HG03571 (cell line): Measurements from ENCODE around the gene TEAD1.

Experiments
- ATAC-seq: cut with Tn5 transposase; IDR thresholded peaks from one replicate; pipeline ENCODE4 v1.9.1; 2021; ENCODE audit not compliant: unreplicated experiment

The TEAD1 gene

DNA sequence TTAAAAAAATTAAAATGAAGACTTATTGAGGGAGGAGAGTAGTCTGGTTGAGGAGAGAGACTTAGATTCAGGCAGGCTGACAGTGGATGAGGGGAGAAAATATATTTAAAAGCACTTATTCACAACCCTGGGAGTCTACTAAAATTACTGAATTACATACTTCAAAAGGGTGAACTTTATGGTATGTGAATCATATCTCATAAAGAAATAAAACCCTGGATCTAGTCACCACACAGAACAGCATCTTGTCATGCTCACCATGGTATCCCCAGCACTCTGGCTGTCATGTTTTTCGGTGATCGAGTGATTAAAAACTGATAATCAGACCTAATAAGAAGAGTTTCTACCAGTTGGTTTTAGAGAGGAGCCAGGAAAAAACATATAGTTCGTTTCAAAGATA is 11.0 kb downstream of the TEAD1 start:
- ATAC-seq = no peak

DNA sequence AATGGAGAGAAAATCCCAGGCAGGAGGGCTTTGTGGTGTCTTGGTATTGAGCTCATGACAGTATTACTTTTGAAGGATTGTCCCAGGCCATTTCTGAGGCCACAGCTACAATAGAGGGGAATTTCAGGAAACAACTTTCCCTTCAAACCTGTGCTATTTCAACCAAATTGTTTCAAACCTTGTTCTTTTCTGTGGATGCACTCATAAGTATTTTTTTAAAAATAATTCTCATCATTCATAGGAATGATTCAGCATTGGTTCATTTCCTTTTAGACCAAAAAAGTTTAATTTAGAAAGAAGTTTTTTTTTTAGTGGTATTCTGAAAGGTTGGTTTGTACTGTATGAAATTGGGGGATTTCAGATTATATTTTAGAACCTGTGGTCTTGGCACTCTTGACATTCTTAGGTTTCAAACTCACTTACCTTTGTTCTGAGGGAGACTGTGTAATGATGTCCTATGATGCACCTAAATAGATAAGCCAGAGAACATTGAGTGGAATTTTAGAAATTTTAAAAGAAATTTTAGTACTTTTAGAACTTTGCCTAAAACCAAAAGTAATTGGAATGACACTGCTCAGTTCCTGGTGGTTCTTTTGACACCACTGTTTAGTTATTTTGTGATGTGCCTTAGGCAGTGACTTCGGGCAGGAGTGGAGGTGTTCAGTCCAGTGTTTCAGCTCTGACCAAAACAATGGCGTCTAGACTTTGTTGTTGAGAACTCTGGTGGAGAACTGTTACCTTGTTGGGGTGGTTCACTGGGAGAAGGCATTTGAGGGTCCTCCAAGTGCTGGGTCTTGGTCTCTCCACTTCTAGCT is 12.2 kb downstream of the TEAD1 start:
- ATAC-seq = no peak

DNA sequence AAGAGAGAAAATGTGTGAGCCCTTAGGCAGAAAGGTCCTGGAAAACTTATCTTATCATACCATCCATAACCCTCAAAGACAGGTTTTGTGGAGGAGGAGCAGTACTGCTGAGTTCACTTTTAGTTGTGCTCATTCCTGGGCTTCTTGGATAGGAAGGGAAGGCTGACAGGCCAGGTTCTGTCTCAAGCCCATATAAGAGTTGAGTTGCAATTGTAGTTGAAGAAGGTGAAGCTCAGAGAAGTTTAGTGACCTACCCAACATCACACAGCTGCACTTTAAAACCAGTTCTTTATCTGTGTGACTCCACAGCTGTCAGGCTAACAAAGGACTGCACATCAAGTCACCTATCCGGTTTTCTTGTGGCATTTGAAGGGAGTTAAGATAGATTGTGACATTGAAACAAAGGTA is 13.0 kb downstream of the TEAD1 start:
- ATAC-seq = no peak

DNA sequence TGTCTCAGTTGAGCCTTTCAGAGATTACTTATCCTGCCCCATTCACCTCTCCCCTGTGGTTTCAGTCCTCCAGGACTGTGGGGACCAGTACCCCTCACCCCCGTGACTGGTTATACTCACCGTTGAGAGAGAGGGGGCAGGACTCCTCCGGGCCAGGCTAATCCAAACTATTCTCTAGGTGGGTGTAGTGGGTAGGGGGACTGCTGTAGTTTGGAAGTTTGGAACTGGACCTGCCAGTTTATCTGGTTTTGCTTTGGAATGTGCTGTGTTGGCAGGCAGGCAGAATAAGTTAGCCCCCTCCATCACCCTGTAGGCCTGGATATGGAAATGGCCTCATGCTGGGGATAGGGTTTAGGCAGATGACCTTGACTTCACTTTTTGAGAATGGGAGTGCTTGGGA is 13.5 kb downstream of the TEAD1 start:
- ATAC-seq = no peak

DNA sequence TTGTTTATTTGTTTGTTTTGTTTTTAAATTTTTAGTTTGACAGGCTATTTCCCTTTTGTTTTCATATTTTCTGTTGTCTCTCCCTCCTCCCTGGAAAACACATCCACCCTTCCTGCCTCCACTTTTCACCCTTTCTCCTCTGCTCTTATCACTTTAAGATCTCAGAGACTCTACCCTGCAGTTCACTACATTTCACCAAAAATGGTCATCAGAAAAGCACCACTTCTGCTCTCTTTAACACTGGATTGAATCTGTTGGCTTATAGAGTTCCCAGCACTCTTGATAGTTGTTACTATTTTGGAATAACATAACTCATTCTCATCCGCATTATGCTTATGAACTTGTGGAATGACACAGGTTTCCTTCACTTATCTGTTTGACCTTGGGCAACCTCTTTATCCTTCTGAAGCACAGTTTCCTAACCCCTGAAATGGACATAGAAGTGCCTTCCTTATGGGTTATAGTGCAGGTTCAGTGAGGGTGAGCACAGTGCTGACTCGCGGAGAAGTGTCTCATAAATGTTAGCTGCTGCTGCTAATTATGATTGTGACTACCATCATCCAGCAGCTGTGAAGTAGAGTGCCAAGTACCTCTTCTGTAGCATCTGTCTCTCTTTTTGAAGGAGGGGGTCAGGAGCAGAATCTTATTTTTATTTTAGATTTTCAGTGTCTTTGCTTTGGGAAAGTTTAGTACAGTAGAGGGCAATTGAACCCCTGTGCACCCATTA is 15.0 kb downstream of the TEAD1 start:
- no peak for ATAC-seq

DNA sequence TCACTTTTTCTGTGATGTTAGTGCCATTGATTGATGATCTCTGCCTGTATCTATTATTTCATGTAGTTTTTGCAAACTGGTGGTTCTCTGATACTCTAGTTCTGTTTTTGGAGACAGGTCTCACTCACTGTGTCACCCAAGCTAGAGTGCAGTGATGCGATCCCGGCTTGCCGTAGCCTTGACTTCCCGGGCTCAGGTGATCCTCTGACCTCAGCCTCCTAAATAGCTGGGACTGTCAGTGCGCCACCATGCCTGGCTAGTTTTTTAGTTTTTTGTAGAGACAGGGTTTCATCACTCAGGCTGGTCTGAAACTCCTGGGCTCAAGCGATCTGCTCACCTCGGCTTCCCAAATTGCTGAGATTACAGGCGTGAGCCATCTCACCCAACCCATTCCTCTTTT is 16.4 kb downstream of the TEAD1 start:
- ATAC-seq = no peak

DNA sequence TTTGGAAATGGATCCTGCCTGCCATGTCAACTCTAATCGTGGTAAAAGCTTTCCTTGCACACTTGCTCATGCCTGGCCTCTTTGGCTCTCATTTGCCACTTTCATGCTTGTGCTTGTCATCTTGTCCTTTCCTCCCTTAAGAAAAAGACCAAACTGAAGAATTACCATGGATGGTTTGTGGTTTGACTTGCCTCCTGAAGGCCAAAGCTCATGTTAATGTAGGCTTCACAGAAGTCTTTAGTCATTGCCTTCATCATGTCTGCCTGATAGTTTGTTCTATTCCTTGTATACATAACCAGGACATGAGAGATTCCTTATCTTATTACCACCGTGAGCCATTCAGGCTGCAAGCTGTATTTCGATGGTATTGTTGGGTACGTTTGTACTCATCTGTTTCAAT is 17.3 kb downstream of the TEAD1 start:
- ATAC-seq = no peak

DNA sequence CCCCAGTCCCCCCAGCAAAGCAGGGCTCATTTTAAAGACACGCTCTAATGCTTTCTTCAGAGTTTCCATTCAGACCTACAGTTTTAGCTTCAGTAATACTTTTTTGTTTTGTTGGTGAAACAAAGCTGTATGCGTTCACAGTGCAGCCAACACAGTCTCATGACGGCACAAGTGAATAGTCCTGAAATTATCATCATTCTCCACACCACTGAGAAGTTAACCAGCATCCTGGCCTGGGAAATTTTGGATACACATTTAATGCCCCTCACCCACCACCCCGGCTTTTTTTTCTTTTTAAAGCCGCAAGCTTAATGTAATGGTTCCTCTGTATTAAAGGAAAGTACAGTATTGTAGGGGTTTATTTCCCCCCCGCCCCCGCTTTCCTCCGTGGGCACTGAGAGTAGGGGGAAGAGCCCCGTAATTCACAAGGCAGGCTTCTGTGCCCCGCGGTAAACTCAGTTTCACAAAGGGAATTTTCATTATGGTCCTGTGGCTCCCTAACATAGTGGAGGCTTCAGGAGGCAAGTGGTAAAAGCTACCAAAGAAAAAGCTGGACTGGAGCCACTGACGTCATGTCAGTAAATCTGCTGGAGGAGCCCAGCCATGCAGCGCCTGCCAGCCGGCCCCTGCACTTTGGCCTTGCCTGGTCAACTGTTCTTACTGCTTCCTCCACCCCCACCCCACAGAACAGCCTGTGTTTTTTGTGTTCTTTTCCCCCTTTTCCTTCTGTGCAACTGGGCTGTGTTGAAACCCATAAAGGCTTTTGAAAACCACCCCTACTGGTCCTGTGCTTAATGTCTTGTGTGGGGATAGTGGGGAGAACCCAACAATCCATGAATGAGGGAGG is 18.2 kb downstream of the TEAD1 start:
- no peak for ATAC-seq

DNA sequence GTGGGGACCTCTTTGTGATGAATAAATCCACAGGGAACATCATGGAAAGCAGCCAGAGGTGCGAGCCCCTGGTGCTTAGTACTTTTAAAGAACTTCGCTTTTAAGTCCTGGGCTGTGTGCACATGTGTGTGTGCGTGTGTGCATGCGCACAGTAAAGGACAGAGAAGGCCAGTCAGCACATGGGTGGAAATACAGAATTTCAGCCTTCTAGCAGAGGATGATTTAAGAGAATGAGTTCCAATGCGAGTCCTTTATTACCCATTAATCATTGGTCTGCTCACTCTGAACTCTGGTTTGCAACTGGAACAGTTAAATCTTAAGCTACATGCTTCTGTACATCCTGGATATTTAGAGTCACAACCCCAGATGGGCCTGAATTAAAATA is 18.9 kb downstream of the TEAD1 start:
- ATAC-seq = no peak

DNA sequence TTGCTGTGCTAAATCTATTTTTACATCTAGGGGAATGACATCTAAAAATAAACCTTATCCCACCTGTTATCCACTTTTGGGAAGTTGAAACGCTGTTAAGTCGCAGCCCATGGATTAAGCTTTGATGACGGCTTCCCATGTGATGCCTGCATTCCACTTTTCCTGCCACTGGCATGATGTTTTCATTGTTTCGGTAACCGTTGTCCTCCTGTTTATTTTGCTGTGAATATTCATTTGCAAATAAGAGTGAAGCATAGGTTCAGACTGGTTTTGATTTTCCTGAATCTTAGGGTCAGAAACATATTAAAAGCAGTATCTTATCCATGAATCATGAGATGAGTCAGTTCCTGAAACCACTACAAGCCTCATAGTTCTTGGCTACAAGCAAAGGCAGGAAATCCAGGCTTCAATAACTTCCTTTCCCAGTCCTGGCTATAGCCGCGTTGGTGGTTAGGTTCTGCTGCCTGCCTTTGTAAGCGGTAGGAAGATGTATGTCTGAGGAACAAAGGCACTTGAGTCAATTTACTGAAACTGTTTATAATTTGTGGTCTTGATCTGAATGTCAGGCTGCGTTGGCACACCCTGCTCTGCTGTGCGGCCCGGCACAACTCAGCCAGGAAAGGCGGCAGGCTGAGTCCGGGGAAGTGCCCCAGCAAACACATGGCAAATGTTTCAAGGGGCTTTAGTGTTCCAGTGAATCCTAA is 19.4 kb downstream of the TEAD1 start:
- no peak for ATAC-seq

DNA sequence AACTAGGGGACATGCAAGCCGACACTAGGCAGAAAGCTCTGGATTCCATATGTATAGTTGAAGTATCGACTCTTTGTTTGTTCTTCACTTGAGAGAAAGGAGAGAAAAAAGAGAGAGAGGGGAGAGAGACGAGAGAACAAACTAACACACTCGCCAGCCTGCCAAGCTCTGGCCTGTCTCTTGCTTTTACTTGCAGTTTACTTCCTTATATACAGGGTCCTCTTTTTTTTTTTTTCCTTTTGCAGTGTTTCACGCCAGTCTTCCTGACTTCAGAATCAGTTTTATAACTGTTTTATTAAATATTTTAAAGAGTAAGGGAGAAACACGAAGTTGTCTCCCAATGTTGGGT is 19.9 kb downstream of the TEAD1 start:
- ATAC-seq = no peak

DNA sequence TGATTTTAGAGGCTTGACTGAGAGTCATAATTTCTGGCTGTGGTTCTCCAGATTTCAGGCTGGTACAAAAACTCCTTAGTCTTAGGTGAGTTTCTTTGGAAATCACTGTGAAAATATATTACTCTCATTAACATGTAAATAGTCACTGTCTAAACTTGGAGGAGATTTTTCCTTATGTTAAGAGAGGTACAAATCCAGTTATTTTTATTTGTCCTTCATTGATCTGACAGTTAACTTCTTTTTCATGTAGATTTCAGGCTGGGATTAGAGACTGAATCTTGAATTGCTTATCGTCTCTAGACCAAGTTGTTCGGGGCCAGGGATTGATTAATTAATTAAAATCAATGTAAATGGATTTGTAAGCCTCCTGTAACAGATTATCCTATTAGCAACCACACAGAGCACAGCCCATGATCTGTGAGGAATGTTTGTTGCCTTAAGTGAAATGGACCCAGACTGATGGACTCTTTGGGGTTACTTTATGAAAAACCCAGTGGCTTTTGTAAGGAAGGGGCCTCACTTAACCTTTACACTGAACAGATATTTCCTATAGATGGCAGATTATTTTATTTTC is 21.1 kb downstream of the TEAD1 start:
- ATAC-seq = no peak

DNA sequence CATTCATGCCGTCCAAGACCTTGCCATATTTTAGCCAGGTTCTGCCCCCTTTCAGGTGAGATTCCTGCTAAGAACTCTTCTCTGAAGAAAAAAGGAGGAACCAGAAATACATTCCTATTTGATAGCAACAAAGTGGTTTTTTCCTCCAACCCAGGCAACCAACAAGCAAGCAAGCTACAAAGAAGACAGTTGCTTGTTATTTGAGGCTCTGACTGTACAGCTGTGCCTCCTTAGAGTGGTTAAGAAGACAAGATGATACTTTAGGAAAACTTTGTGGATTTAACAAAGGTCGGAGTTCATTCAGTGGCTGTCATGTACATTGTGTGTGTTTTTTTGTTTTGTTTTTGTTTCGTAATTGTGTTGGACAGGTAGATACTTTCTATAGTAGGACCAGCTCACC is 21.7 kb downstream of the TEAD1 start:
- no peak for ATAC-seq

DNA sequence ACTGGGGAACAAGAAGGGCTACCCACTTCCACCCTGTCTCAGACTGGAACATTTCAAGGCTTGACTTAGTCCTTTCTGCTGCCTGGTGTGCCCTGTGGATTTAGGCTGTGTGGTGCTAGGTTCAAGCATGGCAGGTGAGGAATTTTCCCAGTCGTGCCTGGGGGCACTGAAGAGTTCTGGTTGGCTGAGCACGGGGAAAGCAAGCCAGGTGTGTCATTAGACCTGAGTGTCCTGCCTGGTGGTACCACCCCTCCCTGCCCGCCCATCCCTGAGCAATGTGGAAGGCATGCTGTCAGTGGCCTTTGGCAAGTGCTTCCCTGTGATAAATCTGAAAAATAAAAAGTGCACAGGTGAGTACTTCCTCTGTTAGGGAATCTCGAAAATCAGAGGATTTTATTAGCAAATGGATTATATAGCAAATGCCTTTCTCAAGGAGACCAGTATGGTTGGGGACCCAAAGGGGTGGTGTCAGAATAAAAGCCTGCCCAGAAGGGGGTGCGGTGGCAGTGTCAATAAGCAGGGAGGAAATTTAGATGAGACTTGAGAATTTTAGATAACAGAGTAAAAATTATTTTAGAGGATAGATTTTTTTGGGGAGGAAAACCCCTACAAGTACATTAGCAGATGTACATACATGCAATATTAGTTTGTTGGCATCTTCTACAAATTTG is 22.8 kb downstream of the TEAD1 start:
- ATAC-seq = no peak

DNA sequence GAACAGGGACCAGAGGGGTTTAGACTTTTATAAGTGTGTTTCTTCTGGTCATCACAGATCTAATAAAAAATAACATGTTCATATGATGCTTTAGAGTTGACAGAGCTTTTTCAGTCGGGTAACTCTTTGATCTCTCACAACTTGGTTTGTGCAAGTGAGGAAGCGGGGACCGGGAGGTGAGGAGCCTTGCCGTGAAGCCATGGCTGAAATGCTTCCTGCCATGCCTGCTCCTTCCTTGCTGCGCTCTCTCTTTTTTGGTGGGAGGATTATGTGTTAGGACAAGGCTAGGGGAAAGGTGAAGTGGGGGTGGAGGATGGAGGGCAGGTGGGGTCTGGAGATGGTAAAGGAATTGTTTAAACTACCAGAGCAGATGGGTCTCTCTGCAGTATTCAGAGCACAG is 23.8 kb downstream of the TEAD1 start:
- ATAC-seq = no peak

DNA sequence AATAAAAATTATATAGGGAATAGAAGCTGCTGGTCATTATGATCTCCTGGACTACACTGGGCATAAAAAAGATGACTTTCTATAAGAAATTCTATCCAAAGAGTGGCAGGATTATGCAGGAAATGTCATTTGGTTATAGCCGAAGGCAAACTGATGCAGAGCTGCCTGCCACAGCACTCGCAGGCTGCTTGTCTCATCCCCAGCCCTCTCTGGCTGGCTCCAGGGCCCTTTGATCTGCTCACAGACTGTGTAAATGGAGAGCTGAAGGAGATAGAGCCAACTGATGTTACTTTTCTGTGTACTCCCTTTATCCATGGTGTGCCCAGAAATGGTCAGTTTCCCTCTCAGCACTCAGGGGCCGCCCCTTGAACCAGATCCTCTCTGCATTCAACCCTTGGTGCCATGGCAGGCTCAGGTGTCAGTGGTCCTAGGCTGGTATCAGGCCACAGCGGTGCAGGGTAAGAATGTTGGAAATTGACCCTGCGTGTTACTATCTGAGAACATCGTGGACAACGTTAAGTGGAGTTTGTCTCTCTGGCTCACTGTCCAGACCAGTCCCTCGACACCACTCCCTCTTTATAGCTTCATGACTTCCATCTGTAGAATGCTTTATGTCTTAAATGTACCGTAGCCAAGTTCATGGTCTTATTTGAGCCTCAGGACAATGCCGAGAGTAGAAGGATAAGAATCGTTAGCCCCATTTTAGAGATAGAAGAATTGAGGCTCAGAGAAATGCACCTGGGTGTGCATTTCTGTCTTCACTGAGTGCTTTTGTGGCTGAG is 27.8 kb downstream of the TEAD1 start:
- ATAC-seq = no peak

DNA sequence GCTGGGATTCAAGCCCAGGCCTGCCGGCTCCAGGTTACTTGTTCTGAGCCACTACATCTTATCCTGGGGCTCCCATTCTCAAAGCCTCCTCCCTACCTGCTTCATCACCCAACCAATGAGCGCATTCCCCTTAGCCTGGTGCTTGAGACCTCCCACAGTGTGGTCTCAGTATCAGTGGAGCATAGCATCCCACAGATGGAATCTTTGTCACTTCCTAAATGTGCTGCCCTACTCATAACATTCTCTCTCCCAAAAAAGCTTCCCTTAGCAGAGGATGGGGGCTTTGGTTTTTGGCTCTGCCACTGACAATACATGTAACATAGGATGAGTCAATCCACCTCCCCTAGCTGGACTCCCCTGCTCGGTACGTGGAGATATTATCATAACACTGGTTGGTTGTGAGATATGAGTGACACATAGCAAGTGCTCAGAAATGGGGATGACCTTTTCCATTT is 28.8 kb downstream of the TEAD1 start:
- ATAC-seq = no peak

DNA sequence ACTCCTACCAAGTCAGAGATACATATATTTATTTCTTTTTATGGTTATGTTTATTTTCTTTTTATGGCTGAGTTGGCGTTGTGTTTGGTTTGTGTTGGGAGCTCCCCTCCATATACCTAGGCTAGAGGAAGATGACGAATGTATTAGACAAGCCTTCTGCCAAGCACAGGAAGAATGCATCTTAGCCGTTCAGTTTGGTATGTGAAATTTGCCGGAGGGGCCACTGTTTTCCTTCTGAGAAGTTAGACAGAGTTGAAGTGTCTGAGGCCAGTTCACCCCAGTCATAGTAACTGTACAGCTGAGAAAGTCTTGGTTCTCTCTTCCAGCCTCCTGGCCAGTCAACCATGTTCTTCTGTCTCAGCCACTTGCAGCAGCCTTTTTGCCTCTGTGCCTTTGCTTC is 29.8 kb downstream of the TEAD1 start:
- ATAC-seq = no peak

DNA sequence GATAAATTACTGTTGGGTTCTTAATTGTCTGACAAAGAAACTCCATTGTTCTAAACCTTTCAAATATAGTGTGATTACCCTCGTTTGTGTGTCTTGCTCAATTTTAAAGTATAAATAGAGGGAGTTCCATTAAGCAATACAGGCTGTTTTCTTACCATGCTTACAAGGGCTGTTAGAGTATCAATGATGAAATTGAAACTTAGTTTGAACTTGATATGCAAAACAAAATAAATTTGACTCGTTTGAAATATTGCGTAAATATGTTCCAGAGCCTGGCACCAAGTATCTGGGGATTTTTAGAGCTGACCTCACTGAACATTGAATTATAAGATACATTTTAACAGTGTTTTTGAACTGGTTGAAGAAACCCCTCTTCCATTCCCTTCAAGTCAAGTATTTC is 31.7 kb downstream of the TEAD1 start:
- no peak for ATAC-seq
